GM12878 (cell line): Measurements from ENCODE around the gene DLAT. TPM values are rescaled to one million over a fixed set of nuclear protein-coding genes. Genes with fewer than 3 reads are reported as not detected.

ENCODE experiments used
- E2F8 ChIP-seq: fragments of 450-650 bp; IDR thresholded peaks from 2 replicates; pipeline ENCODE4 v1.6.1; 2018; ENCODE audit warnings: mild to moderate bottlenecking, low read depth, moderate library complexity; ENCODE audit not compliant: partially characterized antibody
- ESRRA ChIP-seq: IDR thresholded peaks from 2 replicates; pipeline ENCODE4 v1.6.1; 2012; ENCODE audit warnings: mild to moderate bottlenecking, low read length, improper control_type of control experiment
- EZH2 ChIP-seq: IDR thresholded peaks from 2 replicates; pipeline ENCODE4 v1.6.1; 2012; ENCODE audit warnings: low read depth, mild to moderate bottlenecking, control low read depth, inconsistent platforms, low read length, borderline replicate concordance; ENCODE audit not compliant: control insufficient read depth
- FOXK2 ChIP-seq: fragments of 450-650 bp; IDR thresholded peaks from 2 replicates; pipeline ENCODE4 v1.6.1; 2017; ENCODE audit warnings: mild to moderate bottlenecking, moderate library complexity
- IKZF1 ChIP-seq: fragments of 450-650 bp; conservative IDR thresholded peaks from 2 replicates; pipeline ENCODE4 v1.6.1; 2017; ENCODE audit warnings: antibody characterized with exemption, mild to moderate bottlenecking
- IRF3 ChIP-seq: fragments of 450-650 bp; IDR thresholded peaks from 2 replicates; pipeline ENCODE4 v1.6.1; 2014; ENCODE audit warnings: mild to moderate bottlenecking
- KAT2A ChIP-seq: conservative IDR thresholded peaks from 2 replicates; pipeline ENCODE4 v1.6.1; 2011; ENCODE audit warnings: low read depth, low read length; ENCODE audit not compliant: control insufficient read depth
- MEF2B ChIP-seq: fragments of 450-650 bp; IDR thresholded peaks from 2 replicates; pipeline ENCODE4 v1.6.1; 2018; ENCODE audit warnings: mild to moderate bottlenecking, moderate library complexity; ENCODE audit not compliant: partially characterized antibody, poor library complexity, severe bottlenecking
- MLLT1 ChIP-seq: fragments of 450-650 bp; IDR thresholded peaks from 2 replicates; pipeline ENCODE4 v1.6.1; 2016; ENCODE audit warnings: mild to moderate bottlenecking
- NFYB ChIP-seq: IDR thresholded peaks from 2 replicates; pipeline ENCODE4 v1.6.1; 2011; ENCODE audit warnings: low read depth, mild to moderate bottlenecking, low read length, improper control_type of control experiment, moderate library complexity; ENCODE audit not compliant: insufficient read depth
- NR2F1 ChIP-seq: fragments of 450-650 bp; conservative IDR thresholded peaks from 2 replicates; pipeline ENCODE4 v1.6.1; 2017; ENCODE audit warnings: mild to moderate bottlenecking
- RCOR1 ChIP-seq: conservative IDR thresholded peaks from 2 replicates; pipeline ENCODE4 v1.6.1; 2012; ENCODE audit warnings: low read depth, low read length, improper control_type of control experiment
- SKIL ChIP-seq: fragments of 450-650 bp; IDR thresholded peaks from 2 replicates; pipeline ENCODE4 v1.6.1; 2017; ENCODE audit warnings: mild to moderate bottlenecking, low read depth, inconsistent platforms; ENCODE audit not compliant: poor library complexity, severe bottlenecking
- SMC3 ChIP-seq: IDR thresholded peaks from 2 replicates; pipeline ENCODE4 v1.6.1; 2011; ENCODE audit warnings: low read length, improper control_type of control experiment, borderline replicate concordance
- SP1 ChIP-seq: IDR thresholded peaks from one replicate; pipeline ENCODE4 v1.6.1; 2011; ENCODE audit warnings: low read depth, low read length
- SREBF2 ChIP-seq: IDR thresholded peaks from 2 replicates; pipeline ENCODE4 v1.6.1; 2012; ENCODE audit warnings: mild to moderate bottlenecking, low read length
- STAT3 ChIP-seq: IDR thresholded peaks from 2 replicates; pipeline ENCODE4 v1.6.1; 2011; ENCODE audit warnings: low read depth, low read length, improper control_type of control experiment
- ZBTB11 ChIP-seq: fragments of 450-650 bp; formaldehyde crosslinking; IDR thresholded peaks from 2 replicates; pipeline ENCODE4 v1.5.0; 2022; ENCODE audit warnings: mild to moderate bottlenecking, missing genetic modification characterization
- polyA plus RNA-seq, 11 experiments: library from polyadenylated mRNA; depleted of rRNA in 4 of 11; unstranded in 6 of 11; stranded (reverse) in 5 of 11; fragments of >200 nt; fragmentation: Nextera tagmentation in 4 of 11; fragmentation: Illumina TruSeq in 1 of 11; extraction: Ambion mirVana in 4 of 11; extraction: Trizol in 1 of 11; gene quantifications; 1 replicate in 1 of 11; 2 replicates in 10 of 11; pipeline versions ENCODE4 v1.2.1 to v1.2.3, GENCODE V29; 2011 to 2016; ENCODE audit warnings: inconsistent platforms in 2 of 11, missing spikeins in 2 of 11, low read depth in 1 of 11
- total RNA-seq, 4 experiments: library from RNA; depleted of rRNA in 3 of 4; stranded (reverse); fragments of >200 nt in 3 of 4; fragmentation: Illumina TruSeq in 1 of 4; extraction: Trizol in 1 of 4; gene quantifications; 2 replicates each; pipeline versions ENCODE4 v1.2.1 to v1.2.3, GENCODE V29; 2013 to 2021

The DLAT gene
- total and polyA plus RNA-seq, 10 of the 15 experiments (the other 5 are each of a cell fraction or from before 2014, with no cell fraction given), result 16.5 to 79.9 (median 43.8) TPM

- TF ChIP-seq ZBTB11 (CRISPR knock-in tag) (no peak), IKZF1 (peak; percentile 73), SMC3 (0 out of 2 replicates have a peak, but pooled peaks have one; percentile 9), EZH2 (no peak), STAT3 (no peak), SKIL (peak; percentile 32), SREBF2 (no peak), KAT2A (no peak), RCOR1 (0 out of 2 replicates have a peak, but pooled peaks have one; percentile 59), NR2F1 (peak; percentile 79), SP1 (no peak), ESRRA (peak; percentile 70; the same call in 1 of the 2 replicates), FOXK2 (no peak), IRF3 (no peak), NFYB (no peak), E2F8 (peak; percentile 74), MEF2B (no peak), MLLT1 (peak; percentile 90)
Measured at GRCh38 chr11:112024773-112025678, at the start of gene DLAT (continued).
